Breast epithelium (tissue), 3 donors: ENCODE data around the gene FSTL4.

Experiments
- POLR2A ChIP-seq: fragments of 450-650 bp; IDR thresholded peaks from one replicate; pipeline ENCODE4 v1.6.1; 2016; ENCODE audit warnings: antibody characterized with exemption, mild to moderate bottlenecking, moderate library complexity
- POLR2AphosphoS5 ChIP-seq, 3 donors: sonication (generic); formaldehyde crosslinking; IDR thresholded peaks; one replicate each; pipeline ENCODE4 v1.6.1; 2017; ENCODE audit warnings: antibody characterized with exemption in 3 of 3
- TF ChIP-seq, protein P1 (sequence below), 3 donors: fragments of 450-650 bp; IDR thresholded peaks; one replicate each; pipeline ENCODE4 v1.5.1; 2016 to 2017; ENCODE audit warnings: antibody characterized with exemption in 3 of 3, mild to moderate bottlenecking in 3 of 3, moderate library complexity in 3 of 3

DNA sequence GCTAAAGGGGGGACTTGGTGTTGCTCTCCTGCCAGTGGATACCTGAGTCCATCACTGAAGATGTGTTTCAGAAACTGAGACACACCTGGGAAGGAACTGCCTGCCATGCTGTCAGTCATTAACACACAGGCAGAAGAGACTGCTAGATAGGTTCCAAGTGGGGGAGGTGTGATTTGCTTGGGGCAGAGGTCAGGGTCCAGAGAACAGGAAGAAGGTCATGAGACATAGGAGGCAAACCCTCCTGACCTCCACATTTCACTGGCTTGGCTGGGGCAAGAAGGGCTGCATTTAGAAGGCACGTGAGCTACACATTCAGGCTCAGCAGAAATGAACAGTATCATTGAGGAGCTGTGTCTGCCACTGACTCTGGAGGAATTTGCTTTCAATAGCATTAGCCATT, 344.7 kb downstream of the FSTL4 start:
- TF ChIP-seq, protein P1, sequence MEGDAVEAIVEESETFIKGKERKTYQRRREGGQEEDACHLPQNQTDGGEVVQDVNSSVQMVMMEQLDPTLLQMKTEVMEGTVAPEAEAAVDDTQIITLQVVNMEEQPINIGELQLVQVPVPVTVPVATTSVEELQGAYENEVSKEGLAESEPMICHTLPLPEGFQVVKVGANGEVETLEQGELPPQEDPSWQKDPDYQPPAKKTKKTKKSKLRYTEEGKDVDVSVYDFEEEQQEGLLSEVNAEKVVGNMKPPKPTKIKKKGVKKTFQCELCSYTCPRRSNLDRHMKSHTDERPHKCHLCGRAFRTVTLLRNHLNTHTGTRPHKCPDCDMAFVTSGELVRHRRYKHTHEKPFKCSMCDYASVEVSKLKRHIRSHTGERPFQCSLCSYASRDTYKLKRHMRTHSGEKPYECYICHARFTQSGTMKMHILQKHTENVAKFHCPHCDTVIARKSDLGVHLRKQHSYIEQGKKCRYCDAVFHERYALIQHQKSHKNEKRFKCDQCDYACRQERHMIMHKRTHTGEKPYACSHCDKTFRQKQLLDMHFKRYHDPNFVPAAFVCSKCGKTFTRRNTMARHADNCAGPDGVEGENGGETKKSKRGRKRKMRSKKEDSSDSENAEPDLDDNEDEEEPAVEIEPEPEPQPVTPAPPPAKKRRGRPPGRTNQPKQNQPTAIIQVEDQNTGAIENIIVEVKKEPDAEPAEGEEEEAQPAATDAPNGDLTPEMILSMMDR (IDR thresholded peaks at IDR 0.05) = no peak
- TF ChIP-seq POLR2AphosphoS5 (IDR thresholded peaks at IDR 0.05) = no peak
- no peak for TF ChIP-seq POLR2A
